NCI-H2196 treated with DMSO at 0.1 percent for 48 hours (cell line): ENCODE results near the gene UBE2I.
A peak's percentile ranks its signal among the peaks of the same experiment; 100 is the strongest.
"Not testable (repeated sequence)": the region's sequence is repeated elsewhere in the genome, so short reads cannot be mapped to it uniquely, and the experiment has no call there.

Experiments
- DNase-seq: peaks from one replicate; lab custom pipeline; 2025; ENCODE audit not compliant: unreplicated experiment; lab: John Stamatoyannopoulos, UW

Gene UBE2I

DNA sequence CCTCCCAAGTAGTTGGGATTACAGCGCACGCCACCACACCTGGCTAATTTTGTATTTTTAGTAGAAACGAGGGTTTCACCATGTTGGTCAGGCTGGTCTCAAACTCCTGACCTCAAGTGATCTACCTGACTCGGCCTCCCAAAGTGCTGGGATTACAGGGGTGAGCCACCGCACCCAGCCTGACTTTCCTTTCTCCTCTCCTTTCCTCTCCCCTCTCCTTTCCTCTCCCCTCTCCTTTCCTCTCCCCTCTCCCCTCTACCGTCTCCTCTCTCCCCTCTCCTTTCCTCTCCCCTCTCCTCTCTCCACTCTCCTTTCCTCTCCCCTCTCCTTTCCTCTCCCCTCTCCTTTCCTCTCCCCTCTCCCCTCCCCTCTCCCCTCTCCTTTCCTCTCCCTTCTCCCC lies 17.2 kb upstream of the UBE2I start:
- not testable (repeated sequence) for DNase-seq

DNA sequence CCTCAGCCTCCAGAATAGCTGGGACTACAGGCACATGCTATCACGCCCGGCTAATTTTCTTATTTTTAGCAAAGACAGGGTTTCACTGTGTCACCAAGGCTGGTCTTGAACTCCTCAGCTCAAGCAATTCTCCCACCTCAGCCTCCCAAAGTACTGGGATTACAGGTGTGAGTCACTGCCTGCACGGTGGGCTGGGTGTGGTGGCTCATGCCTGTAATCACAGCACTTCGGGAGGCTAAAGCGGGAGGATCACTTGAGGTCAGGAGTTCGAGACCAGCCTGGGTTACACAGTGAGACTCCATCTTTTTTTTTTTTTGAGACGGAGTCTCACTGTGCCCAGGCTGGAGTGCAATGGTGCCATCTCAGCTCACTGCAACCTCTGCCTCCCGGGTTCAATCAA lies 16.6 kb upstream of the UBE2I start:
- not testable (repeated sequence) for DNase-seq

DNA sequence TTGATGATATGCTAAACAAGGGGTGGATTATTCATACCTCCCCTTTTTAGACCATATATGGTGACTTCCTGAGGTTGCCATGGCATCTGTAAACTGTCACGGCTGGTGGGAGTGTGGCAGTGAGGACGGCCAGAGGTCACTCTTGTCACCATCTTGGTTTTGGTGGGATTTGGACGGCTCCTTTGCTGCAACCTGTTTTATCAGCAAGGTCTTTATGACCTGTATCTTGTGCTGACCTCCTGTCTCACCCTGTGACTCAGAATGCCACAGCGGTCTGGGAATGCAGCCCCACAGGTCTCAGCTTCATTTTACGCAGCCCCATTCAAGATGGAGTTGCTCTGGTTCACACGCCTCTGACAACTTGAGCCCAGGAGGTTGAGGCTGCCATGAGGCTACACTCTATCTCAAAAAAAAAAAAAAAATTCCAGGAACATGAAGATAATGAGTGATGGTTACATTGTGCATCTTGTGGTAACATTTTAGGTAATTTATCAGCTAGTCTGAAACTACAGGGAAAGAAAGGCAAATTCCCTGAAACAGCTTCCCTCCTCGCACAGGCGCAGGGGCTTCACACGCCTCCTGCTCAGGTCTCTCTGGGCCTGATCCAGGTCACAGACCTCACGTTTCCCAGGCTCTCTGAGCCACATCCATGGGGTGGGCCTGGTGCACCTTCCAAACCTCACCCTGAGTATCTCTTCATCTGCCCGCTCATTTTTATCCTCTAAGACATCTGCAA lies 15.3 kb upstream of the UBE2I start:
- DNase-seq = no peak

DNA sequence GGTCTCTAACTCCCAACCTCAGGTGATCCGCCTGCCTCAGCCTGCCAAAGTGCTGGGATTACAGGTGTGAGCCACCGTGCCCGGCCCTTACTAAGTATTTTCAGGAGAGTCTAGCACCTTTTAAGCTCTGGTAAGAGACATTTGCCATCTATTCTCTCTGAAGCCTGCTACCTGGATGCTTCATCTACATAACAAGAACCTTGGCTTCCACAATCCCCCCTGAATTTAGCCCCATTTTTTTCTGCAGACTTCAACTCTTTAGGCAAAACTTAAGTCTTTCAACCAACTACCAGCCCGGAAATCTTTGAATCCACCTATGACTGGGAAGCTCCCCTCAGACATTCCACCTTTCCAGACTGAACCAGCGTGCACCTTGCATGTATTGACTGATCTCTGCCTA lies 14.0 kb upstream of the UBE2I start:
- DNase-seq = no peak

DNA sequence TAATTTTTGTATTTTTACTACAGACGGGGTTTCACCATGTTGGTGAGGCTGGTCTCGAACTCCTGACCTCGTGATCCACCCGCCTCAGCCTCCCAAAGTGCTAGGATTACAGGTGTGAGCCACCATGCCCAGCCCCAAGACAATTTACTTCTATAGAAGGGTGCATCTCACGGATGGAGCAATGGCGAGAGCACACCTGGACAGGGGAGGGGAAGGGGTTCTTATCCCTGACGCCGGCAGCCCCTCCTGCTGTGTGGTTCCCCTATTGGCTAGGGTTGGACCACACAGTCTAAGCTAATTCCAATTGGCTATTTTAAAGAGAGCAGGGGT lies 12.8 kb upstream of the UBE2I start:
- DNase-seq = not testable (repeated sequence)

DNA sequence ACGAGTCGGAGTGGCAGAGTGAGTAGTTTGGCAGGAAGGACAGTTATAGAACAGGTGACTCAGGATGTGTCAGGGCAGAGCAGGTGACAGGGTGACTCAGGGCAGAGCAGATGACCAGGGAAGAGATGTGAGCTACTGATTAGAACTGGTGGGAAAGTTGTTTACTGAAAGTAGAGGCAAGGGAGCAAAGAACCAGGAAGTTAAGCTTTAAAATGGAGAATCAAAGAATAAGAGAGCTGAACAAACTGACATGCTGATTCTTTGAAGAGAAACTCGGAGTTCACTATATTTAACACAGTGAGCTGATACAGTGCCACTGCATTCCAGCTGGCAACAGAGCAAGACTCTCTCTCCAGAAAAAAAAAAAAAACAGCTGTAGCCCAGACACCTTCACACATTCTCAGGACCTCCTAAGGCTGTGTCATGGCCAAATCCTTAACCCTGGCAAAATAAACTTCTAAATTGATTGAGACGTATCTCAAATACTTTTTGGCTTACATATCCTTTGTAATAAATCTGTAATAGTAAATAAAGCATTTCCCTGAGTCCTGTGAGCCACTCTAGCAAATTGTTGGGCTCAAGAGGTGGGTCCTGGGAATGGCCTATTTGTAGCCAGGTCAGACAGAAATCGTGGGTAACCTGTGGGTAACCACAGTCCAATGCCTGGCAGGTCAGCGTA lies 12.3 kb upstream of the UBE2I start:
- peak; percentile 85 for DNase-seq

DNA sequence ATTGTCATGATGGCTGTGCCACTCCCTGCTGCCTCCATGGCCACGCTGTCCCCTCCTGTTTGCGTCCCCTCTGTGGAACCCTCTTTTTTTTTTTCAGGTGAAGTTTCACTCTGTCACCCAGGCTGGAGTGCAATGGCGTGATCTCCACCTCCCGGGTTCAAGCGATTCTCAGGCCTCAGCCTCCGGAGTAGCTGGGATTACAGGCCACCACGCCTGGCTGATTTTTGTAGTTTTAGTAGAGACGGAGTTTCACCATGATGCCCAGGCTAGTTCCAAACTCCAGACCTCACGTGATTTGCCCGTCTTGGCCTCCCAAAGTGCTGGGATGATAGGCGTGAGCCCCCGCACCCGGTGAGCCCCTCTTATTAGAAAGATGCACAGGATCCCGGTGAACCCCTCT lies 11.0 kb upstream of the UBE2I start:
- no peak for DNase-seq

DNA sequence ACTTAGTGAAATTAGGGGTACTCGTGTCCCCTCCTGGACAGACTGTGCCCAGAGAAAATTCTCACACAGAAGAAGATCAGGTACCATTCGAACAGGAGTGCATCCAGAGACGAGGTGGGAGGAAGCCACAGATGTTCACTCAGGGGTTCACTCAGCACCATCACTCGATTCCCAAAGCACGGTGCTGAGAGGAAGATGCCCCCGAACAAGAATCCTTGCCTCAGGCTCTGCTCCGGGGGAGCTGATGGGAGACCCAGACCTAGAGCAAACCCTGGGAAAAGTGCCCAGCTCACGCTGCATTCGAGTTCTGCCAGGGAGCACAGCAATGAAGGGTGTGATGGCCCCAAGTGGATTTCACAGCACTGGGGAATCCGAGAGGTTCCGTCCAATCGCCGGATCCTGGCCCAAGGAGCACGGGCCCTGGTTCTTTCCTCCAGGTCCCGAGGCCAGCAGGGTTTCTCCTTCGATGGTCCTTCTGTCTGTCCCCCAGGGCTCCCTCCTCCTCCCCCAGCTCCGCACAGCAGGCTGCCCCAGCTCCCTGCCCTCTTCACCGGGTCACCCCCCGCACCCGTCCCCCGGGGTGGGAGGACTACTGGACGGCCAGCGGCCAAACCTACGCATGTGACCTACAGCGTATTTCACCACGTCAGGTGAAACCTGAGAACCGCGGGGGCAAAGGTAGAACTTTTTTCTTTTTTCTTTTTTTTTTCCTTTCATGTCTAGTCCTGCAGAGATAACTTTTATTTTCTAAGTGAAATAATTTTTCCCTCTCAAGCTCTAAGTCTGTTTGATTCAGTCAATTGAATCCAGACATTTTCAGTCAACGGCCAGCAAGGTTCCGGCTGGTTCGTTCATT lies 10.2 kb upstream of the UBE2I start:
- no peak for DNase-seq

DNA sequence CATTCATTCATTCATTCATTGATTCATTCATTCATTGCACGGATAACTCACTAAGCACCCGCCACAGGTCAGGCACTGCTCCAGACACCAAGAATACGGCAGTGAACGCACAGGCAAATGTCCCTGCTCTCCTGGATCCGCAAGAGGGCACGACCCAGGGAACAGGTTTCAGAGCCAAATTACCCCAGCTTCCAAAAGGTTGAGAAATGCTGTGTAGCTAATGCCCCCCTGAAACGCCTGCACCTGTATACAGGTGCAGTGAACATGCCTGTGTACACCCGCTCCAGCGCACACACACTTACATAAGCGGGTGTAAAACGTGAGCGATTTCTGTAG lies 9.6 kb upstream of the UBE2I start:
- DNase-seq = no peak

DNA sequence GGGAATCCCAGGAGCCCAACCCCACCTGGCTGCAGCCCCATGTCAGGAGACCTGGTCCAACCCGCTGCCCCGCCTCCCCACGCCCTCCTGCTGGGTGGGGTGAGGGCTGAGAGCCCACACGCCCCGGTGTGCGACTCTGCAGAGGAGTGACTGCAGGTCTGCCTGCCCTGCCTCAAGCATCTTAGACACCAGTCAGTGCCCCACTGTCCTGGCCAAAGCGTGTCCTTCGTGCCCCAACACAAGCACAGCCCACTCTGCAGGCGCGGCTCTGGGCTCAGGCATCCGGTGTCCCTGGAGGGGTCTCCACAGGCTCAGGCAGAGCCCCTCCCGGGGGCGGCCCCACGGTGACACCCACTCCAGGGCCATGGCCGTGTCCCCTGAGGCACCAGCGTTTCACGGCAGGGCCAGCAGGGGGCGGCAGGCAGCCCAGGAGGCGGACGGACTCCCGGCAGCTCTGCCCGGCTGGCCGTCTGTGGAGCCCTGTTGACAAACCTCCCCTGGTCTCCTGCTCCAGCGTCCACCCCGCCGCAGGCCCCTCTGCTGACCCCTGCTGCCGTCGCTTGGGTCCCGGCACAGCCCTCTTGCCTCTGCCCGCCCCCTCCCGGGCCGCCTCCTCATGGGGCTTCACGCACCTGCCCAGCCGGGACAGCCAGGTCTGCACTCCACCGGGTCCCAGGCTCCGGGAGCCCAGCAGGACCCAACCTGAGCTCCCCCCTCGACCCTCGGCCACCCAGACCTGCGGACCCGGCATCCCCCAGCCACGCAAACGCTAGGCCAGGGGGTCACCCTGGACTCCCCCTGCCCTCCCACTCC lies 8.6 kb upstream of the UBE2I start:
- no peak for DNase-seq

DNA sequence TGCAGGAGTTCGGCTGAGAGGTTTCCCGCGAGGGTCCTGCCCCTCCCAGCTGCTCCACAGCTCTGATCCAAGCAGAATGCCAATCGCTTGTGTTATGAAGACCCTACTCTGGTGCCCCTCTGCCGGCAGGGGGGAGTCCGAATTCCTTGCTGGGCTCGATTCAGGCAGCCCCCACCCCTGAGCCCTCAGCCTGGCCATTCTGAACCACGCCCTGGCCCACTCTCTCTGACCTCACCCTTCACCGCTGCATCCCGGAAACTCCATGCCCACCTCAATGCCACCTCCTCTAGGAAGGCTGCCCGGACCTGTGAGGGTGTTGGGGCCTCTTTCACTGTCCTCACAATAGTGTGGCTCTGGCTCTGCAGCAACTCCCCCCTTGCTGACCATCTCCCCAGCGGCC lies 7.9 kb upstream of the UBE2I start:
- no peak for DNase-seq

DNA sequence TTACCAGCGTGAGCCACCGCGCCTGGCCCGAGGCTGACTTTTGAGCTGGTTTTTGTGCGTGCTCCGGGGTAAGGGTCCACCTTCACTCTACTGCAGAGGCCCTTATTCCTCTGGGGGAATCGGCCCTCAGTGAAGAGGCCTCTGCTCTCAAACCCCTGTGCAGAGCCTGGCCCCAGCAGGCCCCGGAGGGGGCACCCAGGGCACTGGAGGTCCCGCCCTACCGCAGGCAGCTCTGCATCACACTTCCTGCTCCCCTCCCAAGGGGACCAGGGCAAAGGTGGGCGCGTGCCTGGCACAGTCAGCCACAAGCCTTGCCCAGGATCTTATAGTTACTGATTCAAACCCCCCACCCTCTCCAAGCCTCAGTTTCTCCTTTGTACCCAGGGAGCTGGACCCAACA lies 3.6 kb upstream of the UBE2I start:
- no peak for DNase-seq

DNA sequence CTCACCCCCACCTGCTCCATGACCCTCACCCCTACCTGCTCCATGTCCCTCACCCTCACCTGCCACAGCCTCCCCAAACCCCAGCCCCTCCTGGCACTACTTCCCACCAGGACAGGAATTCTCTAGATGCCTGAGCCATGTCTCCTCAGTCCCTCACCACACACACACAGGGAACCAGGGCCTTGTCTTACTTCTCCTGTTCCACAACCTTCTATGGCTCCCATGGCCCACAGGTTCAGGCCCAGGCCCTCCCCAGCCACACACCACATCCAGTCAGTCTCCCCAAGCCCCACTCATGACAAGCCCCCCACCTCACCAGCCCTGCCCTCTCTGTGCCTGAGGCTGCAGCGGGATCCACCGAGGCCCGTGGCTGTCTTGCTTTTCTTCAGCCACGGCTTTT lies 3.1 kb upstream of the UBE2I start:
- no peak for DNase-seq

DNA sequence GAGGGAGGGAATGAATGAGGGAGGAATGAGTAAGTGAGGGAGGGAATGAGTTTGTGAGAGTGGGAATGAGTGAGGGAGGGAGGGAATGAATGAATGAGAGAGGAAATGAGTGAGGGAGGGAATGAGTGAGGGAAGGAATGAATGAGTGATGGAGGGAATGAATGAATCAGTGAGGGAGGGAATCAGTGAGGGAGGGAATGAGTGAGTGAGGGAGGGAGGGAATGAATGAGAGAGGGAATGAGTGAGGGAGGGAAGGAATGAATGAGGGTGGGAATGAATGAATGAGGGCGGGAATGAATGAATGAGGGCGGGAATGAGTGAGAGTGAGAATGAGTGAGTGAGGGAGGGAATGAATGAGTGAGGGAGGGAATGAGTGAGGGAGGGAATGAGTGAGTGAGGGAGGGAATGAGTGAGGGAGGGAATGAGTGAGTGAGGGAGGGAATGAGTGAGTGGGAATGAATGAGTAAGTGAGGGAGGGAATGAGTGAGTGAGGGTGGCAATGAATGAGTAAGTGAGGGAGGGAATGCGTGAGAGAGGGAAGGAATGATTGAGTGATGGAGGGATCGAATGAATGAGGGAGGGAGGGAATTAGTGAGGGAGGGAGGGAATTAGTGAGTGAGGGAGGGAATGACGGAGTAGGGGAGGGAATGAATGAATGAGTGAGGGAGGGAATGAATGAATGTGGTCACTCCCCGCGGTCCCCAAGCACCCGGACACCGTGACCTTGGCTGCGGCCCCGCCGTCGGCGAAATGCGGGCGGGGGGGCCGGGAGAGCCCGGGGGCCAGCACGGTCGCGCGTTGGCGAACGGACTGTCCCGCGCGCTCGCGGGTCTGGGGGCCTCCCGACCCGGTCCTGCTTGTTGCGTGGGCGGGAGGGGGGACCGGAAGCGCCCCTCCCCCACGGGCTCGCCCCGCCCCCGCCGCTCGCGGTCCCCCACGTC lies 1.1 kb upstream of the UBE2I start:
- peak; percentile 71 for DNase-seq

DNA sequence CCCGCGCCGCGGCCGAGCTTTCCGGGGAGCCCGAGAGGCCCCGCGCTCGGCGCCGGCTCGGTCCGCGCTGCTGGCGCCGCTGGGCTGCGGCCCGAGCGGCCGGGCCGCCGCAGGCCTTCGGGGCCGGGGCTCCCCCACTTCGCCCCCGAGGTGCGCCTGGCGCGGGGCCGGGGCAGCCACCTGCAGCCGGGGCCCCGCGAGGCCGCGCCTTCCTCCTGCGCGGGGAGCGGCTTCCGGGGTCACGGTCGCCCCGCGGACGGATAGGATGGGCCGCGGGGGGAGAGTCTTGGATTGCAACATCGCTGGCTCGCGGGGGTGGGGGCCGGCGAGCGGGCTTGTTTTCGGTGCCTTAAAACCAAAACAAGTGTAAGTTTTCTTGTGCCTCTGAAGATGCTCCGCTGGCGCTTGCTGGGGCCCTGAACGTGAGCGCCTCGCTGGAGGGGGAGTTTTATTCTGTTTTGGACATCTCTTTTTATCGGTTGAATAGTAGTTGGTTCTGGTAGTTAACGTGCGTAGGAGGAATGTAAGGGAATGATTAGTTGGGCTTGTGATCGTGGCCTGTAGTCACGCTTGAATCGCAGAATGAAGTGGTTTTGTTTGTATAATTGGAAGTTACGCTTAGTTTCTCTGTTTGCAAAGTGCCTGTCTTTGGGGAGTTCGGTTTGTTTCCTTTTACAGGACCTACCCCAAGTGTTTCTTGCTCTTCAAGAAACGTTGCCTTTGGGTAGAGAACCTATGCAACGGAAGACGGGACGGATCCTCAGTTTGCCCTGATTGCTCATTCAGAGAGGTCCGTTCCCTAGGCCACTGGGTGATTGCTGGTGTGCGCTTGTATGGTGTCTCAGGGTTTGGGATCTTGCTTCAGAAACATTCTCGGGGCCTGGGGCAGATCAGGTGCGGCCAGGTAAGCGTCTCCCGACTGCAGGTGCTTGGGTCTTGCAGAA lies 724 bp downstream of the UBE2I start:
- DNase-seq = no peak

DNA sequence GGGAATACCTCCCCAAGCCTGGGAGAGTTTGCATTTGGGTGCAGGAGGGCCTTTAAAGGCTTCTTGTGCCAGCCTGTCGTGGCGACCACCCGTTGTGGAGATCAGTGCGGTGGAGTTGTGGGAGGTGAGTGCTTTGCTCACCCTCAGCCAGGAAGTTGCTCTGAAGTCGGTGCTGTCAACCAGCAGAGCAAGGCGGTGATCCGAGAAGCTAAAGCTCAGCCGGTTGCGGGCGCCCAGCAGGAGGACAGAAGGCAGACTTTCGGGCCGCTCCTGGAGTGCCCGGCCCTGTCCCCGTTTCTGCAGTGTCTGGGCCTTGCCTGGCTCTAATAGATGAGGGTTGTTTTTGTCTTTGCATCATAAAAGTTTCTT lies 1.4 kb downstream of the UBE2I start:
- DNase-seq = no peak

DNA sequence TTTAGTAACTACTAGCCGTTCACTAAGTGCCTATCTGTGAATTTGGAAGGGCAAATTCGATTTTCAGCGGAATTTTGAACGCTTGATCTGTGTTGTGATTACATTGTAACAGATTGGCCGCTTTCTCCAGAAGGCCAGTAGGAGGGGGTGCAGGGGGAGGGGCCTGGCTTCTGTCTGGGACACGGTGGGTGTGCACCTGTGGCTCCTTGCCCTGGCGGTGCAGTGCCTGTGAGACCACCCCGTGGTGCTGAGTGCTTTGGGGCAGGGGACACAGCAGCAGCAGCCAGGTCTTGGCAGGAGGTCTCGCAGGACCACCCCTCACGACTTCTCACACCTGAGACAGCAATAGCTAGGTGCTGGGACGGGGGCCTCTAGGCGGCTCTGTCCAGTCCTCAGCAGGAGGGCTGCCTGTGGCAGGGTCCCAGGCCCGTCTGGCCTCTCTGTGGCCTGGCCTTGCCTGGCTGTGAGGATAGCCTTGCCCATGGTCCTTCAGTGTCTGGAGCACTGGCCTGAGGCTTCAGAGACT lies 1.8 kb downstream of the UBE2I start:
- no peak for DNase-seq

DNA sequence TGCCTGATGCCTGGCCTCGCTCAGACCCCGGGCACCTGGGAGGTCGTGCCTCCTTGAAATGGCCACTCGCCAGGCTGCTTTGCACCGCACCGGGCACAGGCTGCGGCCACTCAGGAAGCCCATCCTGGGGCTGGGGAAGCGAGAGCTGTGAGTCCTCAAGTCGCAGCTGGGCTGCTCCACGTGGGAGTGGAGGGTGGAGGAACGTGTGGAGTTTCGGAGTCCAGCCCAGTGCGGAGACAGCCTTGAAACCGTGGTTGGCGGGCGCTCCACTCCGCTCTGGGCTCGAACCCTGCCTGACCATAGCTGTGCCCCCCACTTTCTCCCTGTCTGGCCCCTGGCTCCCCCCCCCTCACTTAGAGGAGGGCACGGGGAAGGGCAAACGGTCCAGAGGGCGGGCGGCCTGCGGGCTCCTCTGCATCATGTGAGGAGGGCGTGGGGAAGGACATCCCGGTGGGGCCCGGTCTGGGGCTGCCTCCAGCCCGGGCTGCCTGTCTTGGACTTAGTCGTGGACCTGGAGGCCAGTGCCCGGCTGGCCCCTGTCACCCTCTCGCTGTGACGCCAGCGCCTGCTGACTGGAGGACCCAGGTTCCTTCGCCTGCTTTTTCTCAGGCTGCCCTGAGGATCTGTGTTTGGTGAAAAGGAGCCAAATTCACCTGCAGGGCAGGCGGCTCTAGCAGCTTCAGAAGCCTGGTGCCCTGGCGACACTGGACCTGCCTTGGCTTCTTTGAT lies 2.5 kb downstream of the UBE2I start:
- no peak for DNase-seq
